Esophagus muscularis mucosa (tissue), 4 donors: Measurements from ENCODE around the gene HTRA2.

ENCODE experiments used
- EP300 ChIP-seq: sonication (generic); formaldehyde crosslinking; IDR thresholded peaks from one replicate; pipeline ENCODE4 v1.6.1; 2017; ENCODE audit warnings: antibody characterized with exemption
- POLR2A ChIP-seq: fragments of 450-650 bp; IDR thresholded peaks from one replicate; pipeline ENCODE4 v1.6.1; 2017; ENCODE audit warnings: antibody characterized with exemption, moderate library complexity, mild to moderate bottlenecking, low read depth
- POLR2AphosphoS5 ChIP-seq, 2 donors: sonication (generic); formaldehyde crosslinking; IDR thresholded peaks; one replicate each; pipeline ENCODE4 v1.6.1; 2017; ENCODE audit warnings: antibody characterized with exemption in 2 of 2
- TF ChIP-seq, protein P1 (sequence below), 3 experiments: fragments of 200-600 bp in 2 of 3; fragments of 450-650 bp in 1 of 3; sonication (generic) in 2 of 3; IDR thresholded peaks; one replicate each; pipeline ENCODE4 v1.5.1; 2017 to 2019; ENCODE audit warnings: antibody characterized with exemption in 3 of 3, mild to moderate bottlenecking in 2 of 3, moderate library complexity in 1 of 3

DNA sequence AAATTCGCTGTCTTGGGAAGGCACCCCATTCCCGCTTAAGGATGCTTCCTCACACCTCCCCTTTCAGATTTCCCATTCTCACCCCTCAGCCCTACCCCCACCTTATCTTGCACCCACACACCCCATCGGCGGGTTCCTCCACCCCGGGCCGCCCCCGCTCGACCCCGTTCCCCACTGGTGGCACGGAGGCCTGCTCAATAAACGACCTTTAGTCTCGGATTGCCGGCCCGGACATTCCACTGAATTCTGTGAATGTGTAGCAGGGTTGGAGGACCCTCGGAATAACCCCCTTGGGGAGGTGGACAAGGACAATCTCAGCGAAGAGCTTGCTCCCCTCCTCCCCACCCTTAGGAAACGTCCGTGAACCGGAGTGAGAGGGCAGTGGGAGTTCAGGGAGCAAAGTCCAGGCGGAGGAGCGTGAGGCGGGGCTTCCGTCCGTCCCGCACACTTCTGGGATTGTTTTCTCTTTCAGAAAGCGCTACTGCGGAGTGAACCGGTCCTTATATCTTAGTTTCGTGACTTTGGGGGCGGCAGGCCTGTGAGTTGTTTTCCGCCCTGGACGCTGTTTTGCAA lies 27.5 kb upstream of the HTRA2 start:
- TF ChIP-seq POLR2A: no peak
- TF ChIP-seq, protein P1, sequence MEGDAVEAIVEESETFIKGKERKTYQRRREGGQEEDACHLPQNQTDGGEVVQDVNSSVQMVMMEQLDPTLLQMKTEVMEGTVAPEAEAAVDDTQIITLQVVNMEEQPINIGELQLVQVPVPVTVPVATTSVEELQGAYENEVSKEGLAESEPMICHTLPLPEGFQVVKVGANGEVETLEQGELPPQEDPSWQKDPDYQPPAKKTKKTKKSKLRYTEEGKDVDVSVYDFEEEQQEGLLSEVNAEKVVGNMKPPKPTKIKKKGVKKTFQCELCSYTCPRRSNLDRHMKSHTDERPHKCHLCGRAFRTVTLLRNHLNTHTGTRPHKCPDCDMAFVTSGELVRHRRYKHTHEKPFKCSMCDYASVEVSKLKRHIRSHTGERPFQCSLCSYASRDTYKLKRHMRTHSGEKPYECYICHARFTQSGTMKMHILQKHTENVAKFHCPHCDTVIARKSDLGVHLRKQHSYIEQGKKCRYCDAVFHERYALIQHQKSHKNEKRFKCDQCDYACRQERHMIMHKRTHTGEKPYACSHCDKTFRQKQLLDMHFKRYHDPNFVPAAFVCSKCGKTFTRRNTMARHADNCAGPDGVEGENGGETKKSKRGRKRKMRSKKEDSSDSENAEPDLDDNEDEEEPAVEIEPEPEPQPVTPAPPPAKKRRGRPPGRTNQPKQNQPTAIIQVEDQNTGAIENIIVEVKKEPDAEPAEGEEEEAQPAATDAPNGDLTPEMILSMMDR (IDR thresholded peaks at IDR 0.05): no peak
- no peak for TF ChIP-seq EP300
- no peak for TF ChIP-seq POLR2AphosphoS5 (IDR thresholded peaks at IDR 0.05)
